ENCODE data around the gene TFF2.
A peak's percentile ranks its signal among the peaks of the same experiment; 100 is the strongest.

The TFF2 gene

GRCh38 chr21:42317826-42318746 lies 32.7 kb downstream of the TFF2 start:
- no peak for DNase-seq

DNA sequence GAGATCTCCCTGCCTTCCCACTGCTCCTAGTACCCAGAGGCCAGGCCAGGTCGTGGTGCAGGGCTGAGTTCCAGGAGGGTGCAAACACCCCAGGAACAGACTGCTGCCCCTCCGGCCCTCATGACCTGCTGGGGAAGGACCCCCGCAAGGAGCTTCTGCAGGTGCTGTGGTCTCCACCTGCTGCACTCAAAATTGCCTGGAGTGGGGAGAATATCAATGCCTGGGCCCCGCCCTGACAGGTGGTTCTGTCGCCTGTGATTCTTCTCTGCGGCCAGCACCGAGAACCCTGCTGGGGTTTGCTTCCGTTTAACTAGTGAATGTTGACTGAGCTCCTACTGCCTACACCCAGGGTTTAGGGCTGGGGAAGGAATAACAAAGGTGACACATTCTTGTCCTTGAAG lies 33.5 kb downstream of the TFF2 start:
- DNase-seq = no peak

GRCh38 chr21:42316891-42317290 lies 33.9 kb downstream of the TFF2 start:
- DNase-seq = no peak

DNA sequence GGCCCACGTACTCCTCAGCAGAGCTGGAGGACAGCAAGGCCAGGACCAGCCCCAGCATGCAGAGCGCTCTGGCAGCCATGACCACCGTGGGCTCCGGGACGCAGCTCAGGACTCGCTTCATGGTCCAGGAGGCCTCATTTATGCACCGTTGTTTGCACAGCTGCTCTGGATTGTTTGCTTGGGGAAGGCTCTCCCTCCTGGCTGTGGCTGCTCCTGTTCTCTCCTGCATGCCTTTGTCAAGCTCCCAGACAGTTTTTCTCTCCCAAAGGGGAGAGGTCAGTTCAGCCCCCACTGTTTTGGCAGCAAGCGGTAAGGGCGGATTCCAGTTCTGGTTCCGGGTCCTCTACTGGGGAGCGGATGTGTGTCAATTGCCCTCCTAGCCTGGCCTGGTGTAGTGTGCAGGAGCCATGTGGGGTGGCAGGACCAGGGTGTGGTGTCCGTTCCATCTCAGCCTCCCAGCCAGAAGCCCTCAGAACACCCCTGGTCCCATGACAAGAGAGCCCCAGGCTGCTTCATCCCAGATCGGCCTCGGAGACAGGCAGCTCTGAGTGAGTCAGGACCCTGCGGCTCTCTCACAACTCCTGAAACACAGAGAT lies 35.4 kb downstream of the TFF2 start, which contains the start of gene TFF3:
TFF3 (minus strand) TSS at position 114 of the 596 bp plus-strand sequence; CDS start at position 79, 35 bp downstream.
- DNase-seq = peak; percentile 93

DNA sequence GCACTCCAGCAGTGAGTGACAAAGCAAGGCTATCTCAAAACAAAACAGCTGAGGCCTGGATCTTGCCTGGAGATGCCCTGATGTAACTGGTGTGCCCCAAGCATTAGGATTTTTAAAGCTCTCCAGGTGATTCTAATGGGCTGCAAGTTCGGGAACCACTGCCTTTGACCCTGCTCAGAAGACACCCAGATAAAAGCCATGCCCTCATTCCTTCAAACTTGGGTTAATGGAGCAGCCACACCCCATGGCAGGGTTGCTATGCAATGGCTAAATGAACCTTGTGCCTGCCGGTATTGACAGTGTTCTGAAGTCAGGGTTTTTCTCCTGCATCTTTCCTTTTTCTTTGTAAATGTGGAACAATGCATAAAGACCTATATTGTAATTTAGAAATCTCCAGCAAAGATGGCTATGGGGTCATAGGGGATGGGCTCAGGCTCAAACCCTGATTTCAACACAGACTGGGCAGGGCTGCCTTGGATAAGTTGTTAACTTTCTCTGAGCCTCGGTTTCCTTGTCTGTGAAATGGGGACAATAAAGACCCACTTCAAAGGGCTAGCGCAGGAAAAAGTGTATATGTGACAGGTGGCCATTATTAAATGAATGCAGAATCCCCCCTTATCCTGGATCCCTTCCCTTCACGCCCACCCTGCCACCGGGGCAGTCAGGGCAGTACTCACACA lies 36.0 kb downstream of the TFF2 start:
- no peak for DNase-seq

- DNase-seq = peak; percentile 87
Measured at GRCh38 chr21:42313501-42313969, 37.3 kb downstream of the TFF2 start.

DNA sequence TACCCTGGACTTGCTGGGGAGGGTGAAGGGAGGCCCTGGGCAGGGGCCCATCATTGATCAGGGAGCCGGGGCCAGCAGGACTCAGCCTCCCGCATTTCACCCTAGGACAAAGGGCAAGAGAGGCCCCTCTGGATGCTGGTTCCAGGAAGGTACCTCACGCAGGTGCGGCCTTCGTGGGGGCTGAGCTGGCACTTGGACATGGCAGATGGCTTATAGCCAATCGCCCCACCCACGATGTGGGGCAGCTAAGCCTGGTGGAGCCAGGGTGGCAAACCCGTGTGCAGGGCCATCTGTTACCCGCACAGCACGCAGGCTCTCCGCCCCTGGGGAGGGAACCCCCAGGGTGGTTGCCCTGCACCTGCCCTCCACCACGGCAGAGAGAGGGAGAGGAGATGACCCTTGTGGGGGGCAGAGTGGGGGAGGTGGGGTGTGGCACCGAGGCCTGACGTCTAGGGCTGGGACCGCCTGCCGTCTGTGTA lies 38.1 kb downstream of the TFF2 start:
- DNase-seq = no peak

DNA sequence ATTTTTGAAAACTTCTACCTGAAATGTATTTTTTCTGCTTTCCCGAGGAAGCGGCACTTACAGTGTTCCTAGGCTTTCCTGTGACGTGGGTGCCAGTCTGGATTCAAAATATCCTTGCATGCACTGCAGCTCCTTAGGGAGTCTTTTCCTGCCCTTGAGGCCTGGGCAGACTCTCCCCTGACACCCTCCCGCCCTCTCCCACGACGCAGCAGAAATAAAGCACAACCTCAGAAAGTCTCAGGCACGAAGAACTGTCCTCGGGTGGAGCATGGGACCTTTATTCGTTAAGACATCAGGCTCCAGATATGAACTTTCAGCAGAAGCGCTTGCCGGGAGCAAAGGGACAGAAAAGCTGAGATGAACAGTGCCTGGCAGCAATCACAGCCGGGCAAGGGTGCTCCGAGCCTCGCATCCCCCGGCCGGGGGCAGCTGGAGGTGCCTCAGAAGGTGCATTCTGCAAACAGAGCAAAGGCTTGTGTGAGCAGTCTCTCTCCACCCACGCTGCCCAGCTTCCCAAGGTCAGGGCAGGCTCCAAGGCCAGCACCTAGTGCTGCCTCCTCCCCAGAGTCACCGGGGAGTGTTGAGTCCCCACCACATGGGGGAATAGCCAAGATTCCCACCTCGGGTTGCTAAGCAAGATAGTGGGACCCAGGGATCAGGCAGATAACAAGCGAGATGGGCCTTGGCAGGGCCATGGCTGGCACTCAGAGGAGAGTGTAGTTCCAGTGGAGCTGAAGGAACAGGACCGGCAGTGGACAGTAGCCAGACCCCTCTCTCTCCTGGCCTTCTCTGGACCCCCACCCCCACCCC lies 38.8 kb downstream of the TFF2 start:
- no peak for DNase-seq

DNA sequence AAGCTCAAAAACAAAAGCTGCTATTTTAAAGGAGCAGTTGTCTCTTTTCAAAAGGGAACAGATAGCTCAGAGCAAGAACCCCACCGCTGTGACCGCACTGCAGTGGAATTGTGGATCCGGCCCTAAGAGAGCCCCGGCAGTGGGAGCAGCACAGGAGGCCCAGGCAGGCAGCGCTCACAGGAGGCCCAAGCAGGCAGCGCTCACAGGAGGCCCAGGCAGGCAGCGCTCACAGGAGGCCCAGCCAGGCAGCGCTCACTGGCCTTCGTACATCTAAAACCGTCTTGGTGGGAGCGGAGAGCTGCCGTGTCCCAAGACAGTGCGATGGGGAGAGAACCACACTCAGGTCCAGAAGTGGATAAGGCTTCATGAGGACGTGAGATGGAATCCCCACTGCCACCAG lies 39.6 kb downstream of the TFF2 start:
- no peak for DNase-seq

DNA sequence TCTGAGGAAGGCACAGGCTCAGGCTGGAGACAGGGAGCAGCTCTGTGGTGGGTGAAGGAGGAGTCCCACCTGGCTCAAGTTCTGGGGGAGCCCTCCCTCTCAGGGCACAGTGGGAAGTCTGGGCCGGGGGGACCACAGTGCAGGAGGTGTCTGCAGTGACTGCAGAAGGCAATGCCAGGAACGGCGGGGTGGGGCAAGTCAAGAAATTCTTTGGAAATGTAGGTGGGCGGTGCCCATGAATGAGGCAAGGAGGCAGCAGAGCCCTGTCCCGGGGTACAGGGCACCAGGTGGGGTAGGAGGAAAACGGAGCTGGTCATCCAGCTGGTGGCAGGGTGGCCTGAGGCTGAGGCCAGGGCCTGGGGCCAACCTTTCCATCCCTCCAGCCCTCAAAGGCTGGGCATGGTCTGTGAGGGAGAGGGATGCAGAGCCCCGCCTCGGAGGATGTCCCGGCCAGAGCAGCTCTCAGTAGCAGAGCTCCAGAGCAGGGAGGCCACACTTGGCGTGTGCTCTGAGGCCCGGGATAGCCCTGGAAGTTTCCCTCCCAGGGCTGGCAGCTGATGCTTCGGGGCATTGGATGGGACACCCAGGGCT lies 40.3 kb downstream of the TFF2 start:
- DNase-seq = no peak

- DNase-seq = no peak
Measured at GRCh38 chr21:42309753-42310213, 41.0 kb downstream of the TFF2 start.

GRCh38 chr21:42308914-42309752 lies 41.7 kb downstream of the TFF2 start:
- DNase-seq = no peak

GRCh38 chr21:42308161-42308913 lies 42.5 kb downstream of the TFF2 start:
- DNase-seq = no peak

DNA sequence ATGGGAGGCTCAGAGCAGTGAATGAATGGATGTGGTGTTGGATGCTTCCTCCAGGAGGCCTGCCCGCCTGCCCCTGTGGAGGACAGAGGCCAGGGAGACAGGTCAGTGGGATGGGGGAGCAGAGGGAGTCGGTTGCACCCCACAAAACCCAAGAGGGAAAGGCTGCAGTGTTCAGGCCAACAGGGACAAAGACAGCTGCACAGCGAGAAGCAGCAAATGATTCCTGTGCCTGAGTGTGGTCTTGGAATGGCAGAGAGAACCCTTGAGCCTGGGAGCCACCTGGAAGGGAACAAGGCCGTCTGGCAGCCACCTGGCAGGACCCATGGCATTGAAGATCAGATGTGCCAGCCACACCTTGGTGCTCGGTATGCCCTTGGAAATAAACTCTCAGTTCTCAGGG lies 43.7 kb downstream of the TFF2 start:
- DNase-seq = no peak

DNA sequence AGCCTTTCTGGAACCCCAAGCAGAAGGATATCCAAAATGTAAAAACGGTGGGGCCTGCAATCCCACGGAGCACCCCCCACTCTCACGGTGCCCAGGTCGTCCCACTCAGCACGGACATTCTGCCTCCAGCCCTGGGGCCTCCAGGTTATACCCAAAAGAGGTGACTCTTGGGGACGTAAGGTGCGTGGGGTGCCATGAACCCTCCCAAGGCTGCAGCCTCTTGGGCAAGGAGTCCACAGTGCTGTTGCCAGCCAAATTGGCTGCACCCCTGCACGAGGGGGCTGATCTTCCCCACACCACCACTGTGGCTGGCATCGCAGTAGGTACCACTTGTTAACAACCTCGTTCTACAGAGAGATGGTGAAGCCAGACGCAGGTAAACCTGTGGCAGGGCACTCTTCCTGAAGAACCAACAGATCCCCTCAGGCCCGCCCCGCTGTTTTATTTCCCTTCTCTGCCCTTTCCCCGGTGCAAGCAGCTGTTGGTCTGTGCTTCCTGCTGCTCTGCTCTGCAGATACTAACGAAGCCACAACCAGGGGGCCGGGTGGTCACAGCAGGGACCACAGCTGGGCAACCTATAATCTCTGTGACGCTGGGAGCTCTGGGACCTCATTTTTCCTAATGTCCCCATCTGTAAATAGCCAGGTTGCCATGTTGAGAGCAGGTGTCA lies 44.3 kb downstream of the TFF2 start:
- no peak for DNase-seq

GRCh38 chr21:42305707-42306147 lies 45.1 kb downstream of the TFF2 start:
- DNase-seq = no peak

GRCh38 chr21:42304556-42305454 lies 46.0 kb downstream of the TFF2 start:
- no peak for DNase-seq

DNA sequence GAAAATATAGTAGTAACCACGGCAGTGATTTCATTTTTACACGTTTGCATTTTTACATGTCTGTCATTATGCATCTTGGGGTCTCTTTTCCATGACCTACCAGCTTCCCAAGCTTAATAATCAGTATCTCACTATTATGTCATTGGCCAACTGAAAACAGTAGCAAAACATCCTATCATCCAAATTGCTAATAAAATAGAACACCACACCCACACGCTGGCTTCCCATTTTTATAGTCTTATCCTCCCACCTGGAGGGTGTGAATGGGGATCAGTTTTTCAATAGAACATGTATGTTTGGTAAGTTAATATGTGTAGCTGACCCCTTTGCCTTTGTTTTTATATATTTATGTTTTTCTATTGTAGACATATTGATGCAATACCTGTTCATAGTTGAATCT lies 47.4 kb downstream of the TFF2 start:
- no peak for DNase-seq

- peak; percentile 30 for DNase-seq
Measured at GRCh38 chr21:42302794-42303193, 48.0 kb downstream of the TFF2 start.

Measured in DMS79 (cell line).